DND-41 (cell line): ENCODE measurements around the gene MAST4.

Source experiments
- ATAC-seq: fragments of 200-7000 bp; cut with Tn5 transposase; 3 replicates; pipeline ENCODE4 v1.9.1; 2021; ENCODE audit warnings: low read depth; ENCODE audit not compliant: insufficient read depth
- DNase-seq: peaks from one replicate; pipeline ENCODE4 v3.0.0-alpha.2; 2020
- H2AFZ ChIP-seq: 2 replicates; pipeline ENCODE4 v1.6.0; 2012; ENCODE audit warnings: low read depth, low read length
- H3K27ac ChIP-seq: 2 replicates; pipeline ENCODE4 v1.5.1; 2012; ENCODE audit warnings: low read length, inconsistent platforms
- H3K27me3 ChIP-seq: fragments of 200-600 bp; sonication (generic); 2 replicates; pipeline ENCODE4 v1.6.0; 2012; ENCODE audit warnings: low read length, mild to moderate bottlenecking, inconsistent platforms; ENCODE audit not compliant: insufficient read depth, poor library complexity
- H3K36me3 ChIP-seq: 2 replicates; pipeline ENCODE4 v1.5.1; 2012; ENCODE audit warnings: low read length, inconsistent platforms; ENCODE audit not compliant: insufficient read depth
- H3K4me1 ChIP-seq: 2 replicates; pipeline ENCODE4 v1.5.1; 2012; ENCODE audit warnings: mild to moderate bottlenecking, low read length; ENCODE audit not compliant: insufficient read depth
- H3K4me2 ChIP-seq: 2 replicates; pipeline ENCODE4 v1.6.0; 2012; ENCODE audit warnings: mild to moderate bottlenecking, moderate library complexity, low read length, inconsistent platforms; ENCODE audit not compliant: insufficient read depth
- H3K4me3 ChIP-seq, 2 experiments: fragments of 200-600 bp in 1 of 2; shearing (Covaris generic) in 1 of 2; 2 replicates each; pipeline ENCODE4 v1.5.1; 2012 to 2016; ENCODE audit warnings: inconsistent platforms in 2 of 2, low read length in 2 of 2, mild to moderate bottlenecking in 2 of 2, low read depth in 1 of 2, moderate library complexity in 1 of 2
- H3K79me2 ChIP-seq: 2 replicates; pipeline ENCODE4 v1.6.0; 2012; ENCODE audit warnings: low read length, inconsistent platforms; ENCODE audit not compliant: insufficient read depth
- H3K9ac ChIP-seq: 2 replicates; pipeline ENCODE4 v1.6.0; 2012; ENCODE audit warnings: low read depth, mild to moderate bottlenecking, inconsistent platforms, low read length, moderate library complexity
- H3K9me3 ChIP-seq: 2 replicates; pipeline ENCODE4 v1.5.1; 2012; ENCODE audit warnings: low read length, moderate library complexity, mild to moderate bottlenecking, inconsistent platforms; ENCODE audit not compliant: insufficient read depth, severe bottlenecking
- H4K20me1 ChIP-seq: 2 replicates; pipeline ENCODE4 v1.6.0; 2012; ENCODE audit warnings: low read length; ENCODE audit not compliant: insufficient read depth
- EZH2 ChIP-seq: IDR thresholded peaks from 3 replicates; pipeline ENCODE4 v1.6.1; 2012; ENCODE audit warnings: borderline replicate concordance, low read depth, mild to moderate bottlenecking, moderate library complexity, low read length, inconsistent platforms; ENCODE audit not compliant: severe bottlenecking
- TF ChIP-seq, protein P1 (sequence below): IDR thresholded peaks from 2 replicates; pipeline ENCODE4 v1.5.1; 2012; ENCODE audit warnings: borderline replicate concordance, low read length, moderate library complexity, mild to moderate bottlenecking; ENCODE audit not compliant: poor library complexity, severe bottlenecking; ENCODE audit errors: extremely low read depth

The MAST4 gene

GRCh38 chr5:67095346-67096171, 499.4 kb downstream of the MAST4 start:
- Histone ChIP-seq H3K9ac (no peak overlapping the region), H3K4me3 (no peak overlapping the region), H4K20me1 (no peaks in the 10 kb centered on the region), H3K9me3 (no peaks in the 10 kb centered on the region), H3K79me2 (no peaks in the 10 kb centered on the region), H3K27ac (no peak overlapping the region), H3K36me3 (peaks cover 6% of the 10 kb centered on the region; the same call in 1 of the 2 replicates), H3K4me1 (no peaks in the 10 kb centered on the region), H3K4me2 (no peak overlapping the region), H2AFZ (no peak overlapping the region), H3K27me3 (no peaks in the 10 kb centered on the region)
- ATAC-seq (no peak), DNase-seq (no peak)
- TF ChIP-seq EZH2, result no peak
- TF ChIP-seq, protein P1, sequence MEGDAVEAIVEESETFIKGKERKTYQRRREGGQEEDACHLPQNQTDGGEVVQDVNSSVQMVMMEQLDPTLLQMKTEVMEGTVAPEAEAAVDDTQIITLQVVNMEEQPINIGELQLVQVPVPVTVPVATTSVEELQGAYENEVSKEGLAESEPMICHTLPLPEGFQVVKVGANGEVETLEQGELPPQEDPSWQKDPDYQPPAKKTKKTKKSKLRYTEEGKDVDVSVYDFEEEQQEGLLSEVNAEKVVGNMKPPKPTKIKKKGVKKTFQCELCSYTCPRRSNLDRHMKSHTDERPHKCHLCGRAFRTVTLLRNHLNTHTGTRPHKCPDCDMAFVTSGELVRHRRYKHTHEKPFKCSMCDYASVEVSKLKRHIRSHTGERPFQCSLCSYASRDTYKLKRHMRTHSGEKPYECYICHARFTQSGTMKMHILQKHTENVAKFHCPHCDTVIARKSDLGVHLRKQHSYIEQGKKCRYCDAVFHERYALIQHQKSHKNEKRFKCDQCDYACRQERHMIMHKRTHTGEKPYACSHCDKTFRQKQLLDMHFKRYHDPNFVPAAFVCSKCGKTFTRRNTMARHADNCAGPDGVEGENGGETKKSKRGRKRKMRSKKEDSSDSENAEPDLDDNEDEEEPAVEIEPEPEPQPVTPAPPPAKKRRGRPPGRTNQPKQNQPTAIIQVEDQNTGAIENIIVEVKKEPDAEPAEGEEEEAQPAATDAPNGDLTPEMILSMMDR, result no peak

DNA sequence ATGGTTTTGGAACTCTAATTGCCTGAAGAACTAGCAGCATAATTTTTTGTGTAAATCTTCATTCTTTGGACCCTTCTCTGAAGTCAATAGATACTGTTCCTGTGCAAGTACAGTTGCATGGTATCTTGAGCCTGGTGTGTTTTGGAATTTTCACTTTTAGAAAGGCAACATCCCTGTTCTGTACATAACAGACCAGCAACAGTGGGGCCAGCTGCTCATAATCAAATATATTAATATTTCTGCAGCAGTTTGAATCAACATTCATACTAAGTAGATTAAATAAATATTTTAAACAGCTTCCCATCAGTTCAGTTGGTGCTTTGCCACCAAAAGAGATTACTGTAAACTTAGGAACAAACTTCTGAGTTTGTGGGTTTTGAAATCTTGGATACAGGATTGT, 502.5 kb downstream of the MAST4 start:
- no peak for ATAC-seq
- TF ChIP-seq, protein P1, result no peak
- TF ChIP-seq EZH2, result no peak
- Histone ChIP-seq H3K9ac (no peak overlapping the region), H3K9me3 (no peaks in the 10 kb centered on the region), H4K20me1 (no peaks in the 10 kb centered on the region), H2AFZ (no peak overlapping the region), H3K4me1 (no peaks in the 10 kb centered on the region), H3K27ac (no peak overlapping the region), H3K79me2 (no peaks in the 10 kb centered on the region), H3K36me3 (peaks cover 11% of the 10 kb centered on the region; the same call in 1 of the 2 replicates), H3K4me2 (no peak overlapping the region), H3K27me3 (no peaks in the 10 kb centered on the region), H3K4me3 (no peak overlapping the region)
- DNase-seq, result no peak

DNA sequence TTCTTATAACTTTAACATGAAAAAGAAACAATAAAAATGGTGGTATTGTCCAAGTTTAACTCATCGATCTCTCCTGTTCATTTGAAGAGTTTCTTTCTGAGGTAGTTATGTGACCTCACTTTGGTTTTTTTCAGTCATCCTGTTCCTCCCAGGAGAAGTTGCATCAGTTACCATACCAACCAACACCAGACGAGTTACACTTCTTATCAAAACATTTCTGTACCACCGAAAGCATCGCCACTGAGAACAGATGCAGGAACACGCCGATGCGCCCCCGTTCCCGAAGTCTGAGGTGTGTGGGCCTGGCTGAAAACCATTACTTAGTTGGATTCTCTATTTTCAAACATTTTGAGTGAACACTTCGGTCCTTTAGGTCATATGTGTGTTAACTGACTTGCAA, 504.1 kb downstream of the MAST4 start:
- Histone ChIP-seq H3K9ac (no peak overlapping the region), H3K36me3 (peaks cover 19% of the 10 kb centered on the region)

More for the DNA sequence above, 504.1 kb downstream of the MAST4 start:
- H3K4me2 ChIP-seq, result no peak overlapping the region
- no peak overlapping the region for H3K27ac ChIP-seq
- no peak overlapping the region for H2AFZ ChIP-seq
- no peaks in the 10 kb centered on the region for H3K79me2 ChIP-seq
- no peaks in the 10 kb centered on the region for H3K9me3 ChIP-seq
- H3K27me3 ChIP-seq, result no peaks in the 10 kb centered on the region
- H4K20me1 ChIP-seq, result no peaks in the 10 kb centered on the region
- no peaks in the 10 kb centered on the region for H3K4me1 ChIP-seq
- TF ChIP-seq, protein P1, result no peak
- no peak for TF ChIP-seq EZH2
- H3K4me3 ChIP-seq, result no peak overlapping the region
- ATAC-seq (no peak), DNase-seq (no peak)
